Heart left ventricle (tissue), 16 donors: ENCODE data around the gene STARD3. TPM values are rescaled to one million over a fixed set of nuclear protein-coding genes. Genes with fewer than 3 reads are reported as not detected.

ENCODE experiments used
- ATAC-seq, 4 donors: fragments of 200-7000 bp; cut with Tn5 transposase; one replicate each; pipeline ENCODE4 v1.9.1; 2020 to 2022; ENCODE audit warnings: moderate library complexity in 4 of 4, mild to moderate bottlenecking in 3 of 4, moderate number of reproducible peaks in 1 of 4
- DNase-seq, 5 donors: peaks; one replicate each; pipeline ENCODE4 v3.0.0-alpha.2; 2020
- H3K27ac ChIP-seq, 12 donors: fragments of 200-600 bp; sonication (generic) in 4 of 12; one replicate each; pipeline versions ENCODE4 v1.5.0 to v1.8.0; 2016 to 2022; ENCODE audit warnings: mild to moderate bottlenecking in 2 of 12
- H3K27me3 ChIP-seq, 9 donors: fragments of 200-600 bp; sonication (generic) in 2 of 9; one replicate each; pipeline versions ENCODE4 v1.5.1 to v1.8.0; 2016 to 2022; ENCODE audit warnings: mild to moderate bottlenecking in 3 of 9
- H3K36me3 ChIP-seq, 9 donors: fragments of 200-600 bp; sonication (generic) in 2 of 9; one replicate each; pipeline versions ENCODE4 v1.5.0 to v1.8.0; 2018 to 2022; ENCODE audit warnings: mild to moderate bottlenecking in 2 of 9
- H3K4me1 ChIP-seq, 12 donors: fragments of 200-600 bp; sonication (generic) in 4 of 12; one replicate each; pipeline versions ENCODE4 v1.5.0 to v1.8.0; 2016 to 2022; ENCODE audit warnings: mild to moderate bottlenecking in 3 of 12
- H3K4me3 ChIP-seq, 12 donors: fragments of 200-600 bp; sonication (generic) in 4 of 12; one replicate each; pipeline versions ENCODE4 v1.5.0 to v1.8.0; 2017 to 2022; ENCODE audit warnings: mild to moderate bottlenecking in 9 of 12, moderate library complexity in 4 of 12
- H3K9me3 ChIP-seq, 12 donors: fragments of 200-600 bp; sonication (generic) in 4 of 12; one replicate each; pipeline versions ENCODE4 v1.5.0 to v1.8.0; 2016 to 2022; ENCODE audit warnings: mild to moderate bottlenecking in 1 of 12
- POLR2A ChIP-seq, 2 donors: fragments of 450-650 bp; IDR thresholded peaks; one replicate each; pipeline ENCODE4 v1.6.1; 2017; ENCODE audit warnings: antibody characterized with exemption in 2 of 2, mild to moderate bottlenecking in 2 of 2, moderate library complexity in 2 of 2
- WGBS, 4 donors: extraction: QIAGEN DNeasy Blood & Tissue Kit in 2 of 4; methylation state at CpG; one replicate each; pipeline versions ENCODE4 v1.1.5 to v1.1.7; 2013 to 2018; 5-methylcytosine and 5-hydroxymethylcytosine counted together
- intact Hi-C, 10 donors: fragments of 100-400 bp; cut with DNase I; formaldehyde crosslinking; loops; one replicate each; pipeline versions ENCODE4 v1.11.1 to v1.14.2; 2022
- polyA plus RNA-seq, 2 donors: library from polyadenylated mRNA; stranded (reverse); fragments of 200-250 nt; gene quantifications; one replicate each; pipeline ENCODE4 v1.2.3, GENCODE V29; 2013
- total RNA-seq, 9 donors: library from RNA; depleted of rRNA in 2 of 9; stranded (reverse); fragments of >200 nt in 2 of 9; fragmentation: NEBNext Ultra II Directional in 3 of 9; extraction: Animal tissue kit (Norgen Biotek cat#: 25700) in 3 of 9; gene quantifications; one replicate each; pipeline versions ENCODE4 v1.1.0 to v1.2.4, GENCODE V29; 2016 to 2023
- TF ChIP-seq, protein P1 (sequence below), 12 donors: fragments of 200-600 bp; sonication (generic) in 4 of 12; IDR thresholded peaks; one replicate each; pipeline versions ENCODE4 v1.5.0 to v1.8.0; 2018 to 2022; ENCODE audit warnings: antibody characterized with exemption in 12 of 12, mild to moderate bottlenecking in 5 of 12
- donor health status: ischemic (EF 13 %, LVEDD 7.1; RV severe dilation, severe dysfunction).
- donor health status: healthy with polysubstance abuse.
- donor health status: DM: no; HTN: yes; CAD: no.
- donor health status: DM: no; HTN: no; CAD: no.
- donor health status: ischemic (EF 25% LVEDD 6.9; RV normal size, moderate dysfunction).
- donor health status: ischemic (EF 25% LVEDD 5.7; RV mildly dilated, moderate dysfunction).
- donor health status: healthy.
- donor health status: DM: yes; HTN: yes; CAD: no.
- donor health status: ischemic (EF 35%, LVEDD 5.7; RV mildly dilated, moderate dysfunction).
- donor health status: nonischemic (EF 11% LVEDD 7.7; RV severe dilation, severe dysfunction).
- donor health status: DM: yes; HTN: yes; CAD: no.
- donor health status: PGD.
- donor health status: ischemic (EF 29% LVEDD 5.4; RV normal size, mild dysfunction).
- donor health status: nonischemic (EF 23%, LVEDD 6.1; RV moderate dilation, normal function).

Gene STARD3
- total and polyA plus RNA-seq, 11 donors = 14.1 to 57.2 (median 24.2) TPM

DNA sequence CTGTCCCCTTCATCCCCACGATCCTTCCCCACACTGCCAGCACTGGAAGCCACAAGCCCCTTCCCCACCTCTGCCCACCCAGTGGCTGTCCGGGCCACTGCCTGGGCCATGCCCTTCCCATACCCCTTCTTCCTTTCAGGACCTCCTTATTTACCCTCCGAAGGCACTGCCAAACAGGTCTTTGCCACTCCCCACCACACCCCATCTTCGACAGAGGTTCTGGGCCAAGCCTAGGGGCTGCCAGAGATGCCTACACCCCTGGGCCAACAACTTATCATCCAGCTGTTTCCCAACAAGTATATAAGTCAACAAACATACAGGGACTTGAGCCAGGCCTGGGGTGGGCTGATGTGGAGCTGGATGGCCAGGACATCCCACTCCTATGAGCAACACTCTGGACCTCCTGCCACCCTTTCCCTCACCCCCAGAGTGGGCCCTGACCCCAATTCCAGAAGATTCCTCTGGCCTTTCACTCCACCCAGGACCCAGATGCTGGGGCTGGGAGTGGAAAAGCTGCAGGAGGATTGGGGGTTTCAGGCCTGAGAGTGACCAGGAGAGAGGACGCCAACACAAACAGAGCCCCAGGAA lies 11.7 kb upstream of the STARD3 start:
- 58 to 80% (median 69%) methylated on average over 4 to 5 of the region's 5 CpGs for WGBS, 4 donors
- peaks cover 8 to 53% (median 32%) of the 10 kb centered on the region in 9 donors for H3K27me3 ChIP-seq

DNA sequence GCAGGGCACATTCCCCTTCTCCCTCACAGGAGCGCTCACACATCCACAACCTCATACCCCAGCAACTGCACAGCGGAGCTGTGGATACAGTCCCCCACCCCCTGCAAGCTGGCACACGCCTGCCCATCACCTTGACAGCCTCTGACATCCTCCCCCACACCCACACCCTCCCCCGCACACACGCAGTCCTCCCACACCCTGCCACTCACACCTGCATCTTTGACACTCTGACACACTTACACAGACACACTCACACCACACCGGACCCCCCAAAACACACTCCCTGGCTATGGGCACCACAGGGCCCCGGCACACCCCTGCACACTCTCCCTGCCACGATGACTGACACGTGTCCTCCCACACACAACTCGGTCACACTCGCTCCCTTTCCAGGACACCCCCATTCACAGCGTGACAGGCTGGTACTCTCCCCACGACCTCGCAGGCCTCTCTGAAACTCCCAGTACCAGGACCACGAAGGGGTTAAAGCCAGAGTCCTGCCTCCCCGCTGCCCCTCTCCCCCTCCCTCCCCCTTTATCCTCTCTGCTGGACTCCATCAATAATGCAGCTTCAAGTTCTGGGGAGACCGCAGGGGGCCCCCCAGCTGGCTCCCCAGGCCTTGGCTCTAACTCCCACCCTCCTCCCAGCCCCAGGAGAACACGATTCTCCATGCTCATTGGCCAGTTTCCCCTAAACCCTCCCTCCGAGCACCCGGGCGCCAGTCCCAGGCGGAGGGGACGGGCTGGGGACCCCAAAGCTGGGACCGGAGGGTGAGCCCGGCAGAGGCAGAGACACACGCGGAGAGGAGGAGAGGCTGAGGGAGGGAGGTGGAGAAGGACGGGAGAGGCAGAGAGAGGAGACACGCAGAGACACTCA lies 10.5 kb upstream of the STARD3 start, which contains the start of gene PPP1R1B:
Gene PPP1R1B, plus strand, starts transcription at position 782 of the 876 bp plus-strand sequence. CDS start 441 bp downstream, outside the sequence.
- DNase-seq (no peak), ATAC-seq (no peak)
- Histone ChIP-seq H3K4me1 (peaks cover 0 to 22% (median 13%) of the 10 kb centered on the region in 12 donors), H3K27ac (peak within 1 kb of the TSS in 1 of 12 donors; percentile 17), H3K36me3 (no peaks in the 10 kb centered on the region), H3K4me3 (peak within 1 kb of the TSS in 11 of 12 donors; percentile 16 to 52 (median 37)), H3K27me3 (peaks cover 8 to 56% (median 32%) of the 10 kb centered on the region in 9 donors), H3K9me3 (no peaks in the 10 kb centered on the region)
- intact Hi-C loops = loop anchor here in 3 of 10 donors (10.0 kb wide), 4 partner anchors 48 to 358 kb away; partner anchors contain the start of gene PSMD3 (in 1 of the 3)
- TF ChIP-seq, protein P1, sequence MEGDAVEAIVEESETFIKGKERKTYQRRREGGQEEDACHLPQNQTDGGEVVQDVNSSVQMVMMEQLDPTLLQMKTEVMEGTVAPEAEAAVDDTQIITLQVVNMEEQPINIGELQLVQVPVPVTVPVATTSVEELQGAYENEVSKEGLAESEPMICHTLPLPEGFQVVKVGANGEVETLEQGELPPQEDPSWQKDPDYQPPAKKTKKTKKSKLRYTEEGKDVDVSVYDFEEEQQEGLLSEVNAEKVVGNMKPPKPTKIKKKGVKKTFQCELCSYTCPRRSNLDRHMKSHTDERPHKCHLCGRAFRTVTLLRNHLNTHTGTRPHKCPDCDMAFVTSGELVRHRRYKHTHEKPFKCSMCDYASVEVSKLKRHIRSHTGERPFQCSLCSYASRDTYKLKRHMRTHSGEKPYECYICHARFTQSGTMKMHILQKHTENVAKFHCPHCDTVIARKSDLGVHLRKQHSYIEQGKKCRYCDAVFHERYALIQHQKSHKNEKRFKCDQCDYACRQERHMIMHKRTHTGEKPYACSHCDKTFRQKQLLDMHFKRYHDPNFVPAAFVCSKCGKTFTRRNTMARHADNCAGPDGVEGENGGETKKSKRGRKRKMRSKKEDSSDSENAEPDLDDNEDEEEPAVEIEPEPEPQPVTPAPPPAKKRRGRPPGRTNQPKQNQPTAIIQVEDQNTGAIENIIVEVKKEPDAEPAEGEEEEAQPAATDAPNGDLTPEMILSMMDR (IDR thresholded peaks at IDR 0.05) = no peak
- no peak for TF ChIP-seq POLR2A (IDR thresholded peaks at IDR 0.05)
- WGBS, 4 donors = 18 to 23% (median 21%) methylated on average over 28 to 29 of the region's 29 CpGs

More for the DNA sequence above, 11.7 kb upstream of the STARD3 start:
- ATAC-seq = no peak
- Histone ChIP-seq H3K36me3 (no peaks in the 10 kb centered on the region), H3K9me3 (no peaks in the 10 kb centered on the region), H3K4me1 (peaks cover 0 to 22% (median 13%) of the 10 kb centered on the region in 12 donors), H3K27ac (no peak overlapping the region), H3K4me3 (no peak overlapping the region)
- intact Hi-C loops = loop anchor here in 3 of 10 donors (10.0 kb wide), 4 partner anchors 50 to 360 kb away; partner anchors contain the start of gene PSMD3 (in 1 of the 3)
- TF ChIP-seq POLR2A (IDR thresholded peaks at IDR 0.05) = no peak
- TF ChIP-seq, protein P1 (IDR thresholded peaks at IDR 0.05) = no peak
- DNase-seq = no peak

DNA sequence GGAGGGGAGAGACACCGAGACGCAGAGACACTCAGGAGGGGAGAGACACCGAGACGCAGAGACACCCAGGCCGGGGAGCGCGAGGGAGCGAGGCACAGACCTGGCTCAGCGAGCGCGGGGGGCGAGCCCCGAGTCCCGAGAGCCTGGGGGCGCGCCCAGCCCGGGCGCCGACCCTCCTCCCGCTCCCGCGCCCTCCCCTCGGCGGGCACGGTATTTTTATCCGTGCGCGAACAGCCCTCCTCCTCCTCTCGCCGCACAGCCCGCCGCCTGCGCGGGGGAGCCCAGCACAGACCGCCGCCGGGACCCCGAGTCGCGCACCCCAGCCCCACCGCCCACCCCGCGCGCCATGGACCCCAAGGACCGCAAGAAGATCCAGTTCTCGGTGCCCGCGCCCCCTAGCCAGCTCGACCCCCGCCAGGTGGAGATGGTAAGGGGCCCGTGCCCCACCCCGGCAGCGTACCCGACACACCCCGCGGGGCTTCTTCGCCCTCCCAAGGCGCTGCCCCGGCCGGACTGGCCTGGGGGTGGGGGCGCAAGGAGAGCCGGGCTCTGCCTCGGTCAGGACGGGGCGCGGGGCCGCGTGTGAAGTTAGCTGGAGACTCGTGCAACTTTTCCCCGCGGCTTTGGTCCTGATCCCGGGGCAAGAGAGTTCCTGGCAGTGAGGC lies 9.8 kb upstream of the STARD3 start:
- Histone ChIP-seq H3K9me3 (no peaks in the 10 kb centered on the region), H3K27ac (peak overlapping the region in 1 of 12 donors; percentile 17), H3K4me1 (peaks cover 0 to 21% (median 12%) of the 10 kb centered on the region in 12 donors), H3K4me3 (peak overlapping the region in 11 of 12 donors; percentile 16 to 52 (median 37)), H3K27me3 (peaks cover 8 to 56% (median 32%) of the 10 kb centered on the region in 9 donors), H3K36me3 (no peaks in the 10 kb centered on the region)
- no peak for TF ChIP-seq POLR2A (IDR thresholded peaks at IDR 0.05)
- TF ChIP-seq, protein P1 (IDR thresholded peaks at IDR 0.05) = no peak
- intact Hi-C loops = loop anchor here in 3 of 10 donors (10.0 kb wide), 4 partner anchors 48 to 358 kb away; partner anchors contain the start of gene PSMD3 (in 1 of the 3)
- WGBS, 4 donors = 0 to 3% (median 2%) methylated on average over 18 to 72 of the region's 72 CpGs
- ATAC-seq (no peak), DNase-seq (no peak)
